Measurements from ENCODE around the gene L3MBTL3.

The L3MBTL3 gene

GRCh38 chr6:130027948-130028347 lies 9.6 kb downstream of the L3MBTL3 start:
- no peak for DNase-seq (ENCODE audit: low spot score)

- no peak for DNase-seq (ENCODE audit: low spot score)
Observed at GRCh38 chr6:130029163-130029562, 10.8 kb downstream of the L3MBTL3 start.

- no peak for DNase-seq (ENCODE audit: low spot score)
Observed at GRCh38 chr6:130032758-130033340, 14.5 kb downstream of the L3MBTL3 start.

- DNase-seq (ENCODE audit: low spot score), result no peak
Observed at GRCh38 chr6:130033949-130034348, 15.6 kb downstream of the L3MBTL3 start.

GRCh38 chr6:130034378-130035146 lies 16.2 kb downstream of the L3MBTL3 start:
- peak; percentile 68 for DNase-seq (ENCODE audit: low spot score)

GRCh38 chr6:130035211-130035610 lies 16.8 kb downstream of the L3MBTL3 start:
- DNase-seq (ENCODE audit: low spot score), result no peak

GRCh38 chr6:130037207-130037811 lies 18.9 kb downstream of the L3MBTL3 start:
- DNase-seq (ENCODE audit: low spot score), result no peak

GRCh38 chr6:130041594-130041993 lies 23.2 kb downstream of the L3MBTL3 start:
- DNase-seq (ENCODE audit: low spot score), result no peak

GRCh38 chr6:130043344-130043743 lies 25.0 kb downstream of the L3MBTL3 start:
- DNase-seq (ENCODE audit: low spot score), result no peak

GRCh38 chr6:130045622-130046021 lies 27.2 kb downstream of the L3MBTL3 start:
- no peak for DNase-seq (ENCODE audit: low spot score)

- no peak for DNase-seq (ENCODE audit: low spot score)
Observed at GRCh38 chr6:130046671-130047070, 28.3 kb downstream of the L3MBTL3 start.

- no peak for DNase-seq (ENCODE audit: low spot score)
Observed at GRCh38 chr6:130047088-130047995, 29.0 kb downstream of the L3MBTL3 start.

- DNase-seq (ENCODE audit: low spot score), result peak; percentile 43
Observed at GRCh38 chr6:130050230-130050629, 31.8 kb downstream of the L3MBTL3 start.

GRCh38 chr6:130054725-130055124 lies 36.3 kb downstream of the L3MBTL3 start:
- no peak for DNase-seq (ENCODE audit: low spot score)

GRCh38 chr6:130055271-130055670 lies 36.9 kb downstream of the L3MBTL3 start:
- DNase-seq (ENCODE audit: low spot score), result no peak

GRCh38 chr6:130057495-130057894 lies 39.1 kb downstream of the L3MBTL3 start:
- no peak for DNase-seq (ENCODE audit: low spot score)

- no peak for DNase-seq (ENCODE audit: low spot score)
Observed at GRCh38 chr6:130063806-130064205, 45.4 kb downstream of the L3MBTL3 start.

- no peak for DNase-seq (ENCODE audit: low spot score)
Observed at GRCh38 chr6:130065609-130066156, 47.3 kb downstream of the L3MBTL3 start.

- DNase-seq (ENCODE audit: low spot score), result no peak
Observed at GRCh38 chr6:130069485-130069884, 51.1 kb downstream of the L3MBTL3 start.

- DNase-seq (ENCODE audit: low spot score), result no peak
Observed at GRCh38 chr6:130070326-130070725, 51.9 kb downstream of the L3MBTL3 start.

- DNase-seq (ENCODE audit: low spot score), result no peak
Observed at GRCh38 chr6:130070792-130071191, 52.4 kb downstream of the L3MBTL3 start.

- no peak for DNase-seq (ENCODE audit: low spot score)
Observed at GRCh38 chr6:130075879-130076460, 57.6 kb downstream of the L3MBTL3 start.
